ENCODE data around the gene FREM1.

Gene FREM1

DNA sequence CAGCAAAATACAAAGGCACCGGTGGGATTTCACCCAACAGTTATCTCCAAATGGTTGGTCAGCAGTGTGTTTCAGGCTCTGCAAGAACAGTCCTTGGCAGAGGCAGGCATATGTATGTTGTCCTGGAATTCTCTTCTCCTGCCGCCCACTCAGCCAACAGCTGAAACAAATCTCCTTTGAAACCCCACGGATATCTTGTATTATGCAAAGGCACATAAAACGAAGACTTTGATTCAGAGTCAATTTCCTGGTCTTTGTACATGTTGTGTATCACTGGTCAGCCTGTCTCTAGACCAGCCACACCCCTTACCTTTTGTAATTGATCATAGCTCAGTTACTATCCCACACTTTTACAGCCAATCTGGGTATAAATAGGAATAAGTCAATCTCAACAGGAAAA is 29.2 kb downstream of the FREM1 start:
- Histone ChIP-seq H3K9me3 (ENCODE audit: low read length) (no peaks in the 10 kb centered on the region), H3K27ac (ENCODE audit: low read depth, low read length, poor library complexity, severe bottlenecking) (no peak overlapping the region), H3K9ac (ENCODE audit: low read length) (no peak overlapping the region), H3K4me2 (ENCODE audit: low read length) (no peak overlapping the region), H3K36me3 (ENCODE audit: insufficient read depth, low read length) (no peaks in the 10 kb centered on the region), H3K4me1 (ENCODE audit: insufficient read depth, low read length, severe bottlenecking) (no peaks in the 10 kb centered on the region), H3K9me2 (ENCODE audit: low read depth, low read length) (no peaks in the 10 kb centered on the region), H4K20me1 (ENCODE audit: insufficient read depth, low read length) (no peaks in the 10 kb centered on the region), H2AFZ (ENCODE audit: low read length) (no peak overlapping the region), H3K4me3 (ENCODE audit: low read depth, low read length, poor library complexity, severe bottlenecking) (no peak overlapping the region), H3F3A (ENCODE audit: insufficient read depth, low read length) (no peaks in the 10 kb centered on the region), H3K27me3 (ENCODE audit: insufficient read depth, low read length) (no peaks in the 10 kb centered on the region), H3K79me2 (ENCODE audit: insufficient read depth, low read length) (no peaks in the 10 kb centered on the region)
- TF ChIP-seq, protein P1, sequence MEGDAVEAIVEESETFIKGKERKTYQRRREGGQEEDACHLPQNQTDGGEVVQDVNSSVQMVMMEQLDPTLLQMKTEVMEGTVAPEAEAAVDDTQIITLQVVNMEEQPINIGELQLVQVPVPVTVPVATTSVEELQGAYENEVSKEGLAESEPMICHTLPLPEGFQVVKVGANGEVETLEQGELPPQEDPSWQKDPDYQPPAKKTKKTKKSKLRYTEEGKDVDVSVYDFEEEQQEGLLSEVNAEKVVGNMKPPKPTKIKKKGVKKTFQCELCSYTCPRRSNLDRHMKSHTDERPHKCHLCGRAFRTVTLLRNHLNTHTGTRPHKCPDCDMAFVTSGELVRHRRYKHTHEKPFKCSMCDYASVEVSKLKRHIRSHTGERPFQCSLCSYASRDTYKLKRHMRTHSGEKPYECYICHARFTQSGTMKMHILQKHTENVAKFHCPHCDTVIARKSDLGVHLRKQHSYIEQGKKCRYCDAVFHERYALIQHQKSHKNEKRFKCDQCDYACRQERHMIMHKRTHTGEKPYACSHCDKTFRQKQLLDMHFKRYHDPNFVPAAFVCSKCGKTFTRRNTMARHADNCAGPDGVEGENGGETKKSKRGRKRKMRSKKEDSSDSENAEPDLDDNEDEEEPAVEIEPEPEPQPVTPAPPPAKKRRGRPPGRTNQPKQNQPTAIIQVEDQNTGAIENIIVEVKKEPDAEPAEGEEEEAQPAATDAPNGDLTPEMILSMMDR (IDR thresholded peaks at IDR 0.05; ENCODE audit: low read length) = no peak
- TF ChIP-seq EZH2 (IDR thresholded peaks at IDR 0.05; ENCODE audit: borderline replicate concordance, low read length) = no peak

DNA sequence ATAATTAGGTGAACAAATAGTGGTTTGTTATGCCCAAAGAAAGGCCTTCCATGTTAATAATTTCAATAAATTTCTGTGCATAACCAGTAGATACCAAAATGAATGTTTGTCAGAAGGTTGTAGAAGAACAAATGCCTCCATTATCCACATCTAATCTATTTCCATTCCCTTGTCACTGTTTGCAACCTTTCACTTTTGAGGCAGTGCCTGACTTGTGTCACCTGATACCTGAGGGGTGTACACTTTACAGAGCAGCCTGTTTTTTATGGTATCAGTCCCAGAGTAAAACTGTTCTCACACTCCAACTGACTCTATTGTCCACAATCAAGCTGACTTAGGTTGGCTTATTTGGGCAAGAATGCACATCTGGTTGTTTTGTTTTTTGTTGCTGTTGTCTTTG is 40.1 kb downstream of the FREM1 start:
- H3K79me2 ChIP-seq (ENCODE audit: insufficient read depth, low read length) = no peaks in the 10 kb centered on the region
- no peak overlapping the region for H3K4me2 ChIP-seq (ENCODE audit: low read length)
- no peak overlapping the region for H3K4me3 ChIP-seq (ENCODE audit: low read depth, low read length, poor library complexity, severe bottlenecking)
- H3F3A ChIP-seq (ENCODE audit: insufficient read depth, low read length) = no peaks in the 10 kb centered on the region
- H3K4me1 ChIP-seq (ENCODE audit: insufficient read depth, low read length, severe bottlenecking) = no peaks in the 10 kb centered on the region
- H3K9ac ChIP-seq (ENCODE audit: low read length) = no peak overlapping the region
- no peaks in the 10 kb centered on the region for H4K20me1 ChIP-seq (ENCODE audit: insufficient read depth, low read length)
- H3K9me3 ChIP-seq (ENCODE audit: low read length) = no peaks in the 10 kb centered on the region
- H3K27ac ChIP-seq (ENCODE audit: low read depth, low read length, poor library complexity, severe bottlenecking) = no peak overlapping the region
- H3K36me3 ChIP-seq (ENCODE audit: insufficient read depth, low read length) = no peaks in the 10 kb centered on the region
- H2AFZ ChIP-seq (ENCODE audit: low read length) = no peak overlapping the region
- no peaks in the 10 kb centered on the region for H3K27me3 ChIP-seq (ENCODE audit: insufficient read depth, low read length)
- no peak for TF ChIP-seq EZH2 (IDR thresholded peaks at IDR 0.05; ENCODE audit: borderline replicate concordance, low read length)
- TF ChIP-seq, protein P1 (IDR thresholded peaks at IDR 0.05; ENCODE audit: low read length) = no peak
- no peaks in the 10 kb centered on the region for H3K9me2 ChIP-seq (ENCODE audit: low read depth, low read length)

DNA sequence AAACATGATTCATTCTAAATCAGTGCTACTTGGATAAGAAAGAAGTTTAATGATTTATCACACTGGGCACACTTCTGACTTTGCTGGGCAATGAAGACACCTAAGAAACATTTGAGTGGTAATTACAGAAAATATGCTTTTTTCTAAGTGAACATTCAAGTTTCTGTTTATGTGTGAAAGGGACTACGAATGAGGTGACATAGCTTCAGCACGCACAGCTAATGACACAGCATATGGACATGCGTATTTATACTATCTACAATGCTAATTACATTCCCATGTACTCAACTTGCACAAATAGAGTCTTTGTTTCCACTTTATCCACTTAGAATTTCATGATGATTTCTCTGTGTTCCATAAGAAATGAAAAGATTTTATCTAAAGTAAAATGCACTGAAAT is 40.6 kb downstream of the FREM1 start:
- Histone ChIP-seq H2AFZ (ENCODE audit: low read length) (no peak overlapping the region), H3K9ac (ENCODE audit: low read length) (no peak overlapping the region), H3K36me3 (ENCODE audit: insufficient read depth, low read length) (no peaks in the 10 kb centered on the region), H3K79me2 (ENCODE audit: insufficient read depth, low read length) (no peaks in the 10 kb centered on the region), H3K4me2 (ENCODE audit: low read length) (no peak overlapping the region), H3K4me3 (ENCODE audit: low read depth, low read length, poor library complexity, severe bottlenecking) (no peak overlapping the region), H3K27me3 (ENCODE audit: insufficient read depth, low read length) (no peaks in the 10 kb centered on the region), H3K9me3 (ENCODE audit: low read length) (no peaks in the 10 kb centered on the region), H3F3A (ENCODE audit: insufficient read depth, low read length) (no peaks in the 10 kb centered on the region), H3K27ac (ENCODE audit: low read depth, low read length, poor library complexity, severe bottlenecking) (no peak overlapping the region), H3K4me1 (ENCODE audit: insufficient read depth, low read length, severe bottlenecking) (no peaks in the 10 kb centered on the region), H3K9me2 (ENCODE audit: low read depth, low read length) (no peaks in the 10 kb centered on the region), H4K20me1 (ENCODE audit: insufficient read depth, low read length) (no peaks in the 10 kb centered on the region)
- no peak for TF ChIP-seq EZH2 (IDR thresholded peaks at IDR 0.05; ENCODE audit: borderline replicate concordance, low read length)
- TF ChIP-seq, protein P1 (IDR thresholded peaks at IDR 0.05; ENCODE audit: low read length) = no peak
